Measurements from ENCODE around the gene ZCWPW1. TPM values are rescaled to one million over a fixed set of nuclear protein-coding genes. Genes with fewer than 3 reads are reported as not detected.

Gene ZCWPW1
- polyA plus RNA-seq, 1 of the 3 experiments (the other 2 are of a cell fraction): 4.1 TPM

DNA sequence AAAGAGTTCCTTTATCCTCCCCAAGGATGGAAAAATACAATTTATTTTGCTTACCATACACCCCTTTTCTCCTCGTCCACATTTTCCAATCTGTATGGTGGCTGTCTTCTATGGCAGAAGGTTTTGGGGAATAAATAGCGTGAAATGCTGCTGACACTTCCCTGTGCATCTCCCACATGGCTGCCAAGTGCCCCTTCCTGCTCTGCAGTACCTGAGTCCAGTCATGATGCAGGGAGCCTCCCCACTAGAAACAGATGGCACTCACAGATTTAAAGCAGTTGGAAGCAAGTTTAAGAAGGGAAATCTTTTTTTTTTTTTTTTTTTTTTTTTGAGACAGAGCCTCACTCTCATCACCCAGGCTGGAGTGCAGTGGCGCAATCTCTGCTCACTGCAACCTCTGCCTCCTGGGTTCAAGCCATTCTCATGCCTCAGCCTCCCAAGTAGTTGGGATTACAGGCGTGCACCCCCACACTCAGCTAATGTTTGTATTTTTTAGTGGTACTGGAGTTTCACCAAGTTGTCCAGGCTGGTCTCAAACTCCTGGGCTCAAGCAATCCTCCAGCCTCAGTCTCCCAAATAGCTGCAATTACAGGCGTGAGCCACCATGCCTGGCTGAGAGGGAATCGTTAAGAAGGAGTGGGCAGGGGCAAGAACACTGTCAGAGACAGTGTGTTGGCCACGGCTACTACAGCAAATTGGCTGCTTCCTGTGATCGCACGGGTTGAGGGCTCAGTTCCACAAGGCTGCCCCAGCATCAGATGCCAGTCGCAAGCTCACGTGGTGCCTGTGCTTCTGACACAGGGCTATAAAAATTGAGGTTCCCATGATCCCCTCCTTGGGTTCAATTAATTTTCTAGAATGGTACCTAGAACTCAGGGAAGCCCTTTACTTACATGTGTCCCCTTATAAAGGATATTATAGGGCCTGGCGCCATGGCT lies 60.6 kb downstream of the ZCWPW1 start:
- Histone ChIP-seq H3K27me3 (ENCODE audit: insufficient read depth) (no peaks in the 10 kb centered on the region), H3F3A (replicated peaks; ENCODE audit: insufficient read depth) (peaks cover 16% of the 10 kb centered on the region), H4K20me1 (ENCODE audit: insufficient read depth) (no peaks in the 10 kb centered on the region), H3K9ac (no peak overlapping the region), H3K9me2 (no peaks in the 10 kb centered on the region), H3K4me1 (ENCODE audit: control insufficient read depth in 1 of 2, insufficient read depth in 2 of 2, low read depth in 1 of 2, low read length in 1 of 2) (peaks cover 5 to 7% of the 10 kb centered on the region in 2 experiments; a peak in 1 of 4 replicates), H2AFZ (ENCODE audit: low read depth) (no peak overlapping the region), H3K79me2 (ENCODE audit: insufficient read depth) (no peaks in the 10 kb centered on the region), H3K4me2 (no peak overlapping the region), H3K36me3 (replicated peaks in 1 of 2; ENCODE audit: control insufficient read depth in 1 of 2, insufficient read depth in 2 of 2, low read length in 1 of 2) (peaks cover 6 to 18% of the 10 kb centered on the region in 2 experiments), H3K4me3 (ENCODE audit: low read depth in 2 of 2, low read length in 1 of 2) (no peak overlapping the region), H3K9me3 (no peaks in the 10 kb centered on the region), H3K27ac (ENCODE audit: low read depth in 2 of 2, low read length in 1 of 2) (no peak overlapping the region)
- no peak for TF ChIP-seq MEF2A (IDR thresholded peaks at IDR 0.05; ENCODE audit: borderline replicate concordance, low read depth)
- TF ChIP-seq, protein P1, sequence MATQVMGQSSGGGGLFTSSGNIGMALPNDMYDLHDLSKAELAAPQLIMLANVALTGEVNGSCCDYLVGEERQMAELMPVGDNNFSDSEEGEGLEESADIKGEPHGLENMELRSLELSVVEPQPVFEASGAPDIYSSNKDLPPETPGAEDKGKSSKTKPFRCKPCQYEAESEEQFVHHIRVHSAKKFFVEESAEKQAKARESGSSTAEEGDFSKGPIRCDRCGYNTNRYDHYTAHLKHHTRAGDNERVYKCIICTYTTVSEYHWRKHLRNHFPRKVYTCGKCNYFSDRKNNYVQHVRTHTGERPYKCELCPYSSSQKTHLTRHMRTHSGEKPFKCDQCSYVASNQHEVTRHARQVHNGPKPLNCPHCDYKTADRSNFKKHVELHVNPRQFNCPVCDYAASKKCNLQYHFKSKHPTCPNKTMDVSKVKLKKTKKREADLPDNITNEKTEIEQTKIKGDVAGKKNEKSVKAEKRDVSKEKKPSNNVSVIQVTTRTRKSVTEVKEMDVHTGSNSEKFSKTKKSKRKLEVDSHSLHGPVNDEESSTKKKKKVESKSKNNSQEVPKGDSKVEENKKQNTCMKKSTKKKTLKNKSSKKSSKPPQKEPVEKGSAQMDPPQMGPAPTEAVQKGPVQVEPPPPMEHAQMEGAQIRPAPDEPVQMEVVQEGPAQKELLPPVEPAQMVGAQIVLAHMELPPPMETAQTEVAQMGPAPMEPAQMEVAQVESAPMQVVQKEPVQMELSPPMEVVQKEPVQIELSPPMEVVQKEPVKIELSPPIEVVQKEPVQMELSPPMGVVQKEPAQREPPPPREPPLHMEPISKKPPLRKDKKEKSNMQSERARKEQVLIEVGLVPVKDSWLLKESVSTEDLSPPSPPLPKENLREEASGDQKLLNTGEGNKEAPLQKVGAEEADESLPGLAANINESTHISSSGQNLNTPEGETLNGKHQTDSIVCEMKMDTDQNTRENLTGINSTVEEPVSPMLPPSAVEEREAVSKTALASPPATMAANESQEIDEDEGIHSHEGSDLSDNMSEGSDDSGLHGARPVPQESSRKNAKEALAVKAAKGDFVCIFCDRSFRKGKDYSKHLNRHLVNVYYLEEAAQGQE (IDR thresholded peaks at IDR 0.05; ENCODE audit: low read depth, low read length): no peak
- ChIA-PET CTCF (interaction anchor here (0.8 to 1.2 kb wide), 2 partner anchors 23 to 34 kb away, joined by 3 read pairs; no protein-coding TSS in a partner anchor), POLR2A (no interaction called here)
- DNase-seq: no peak
- 93% methylated on average over 11 of the region's 12 CpGs for WGBS (ENCODE audit: low lambda C conversion rate)

DNA sequence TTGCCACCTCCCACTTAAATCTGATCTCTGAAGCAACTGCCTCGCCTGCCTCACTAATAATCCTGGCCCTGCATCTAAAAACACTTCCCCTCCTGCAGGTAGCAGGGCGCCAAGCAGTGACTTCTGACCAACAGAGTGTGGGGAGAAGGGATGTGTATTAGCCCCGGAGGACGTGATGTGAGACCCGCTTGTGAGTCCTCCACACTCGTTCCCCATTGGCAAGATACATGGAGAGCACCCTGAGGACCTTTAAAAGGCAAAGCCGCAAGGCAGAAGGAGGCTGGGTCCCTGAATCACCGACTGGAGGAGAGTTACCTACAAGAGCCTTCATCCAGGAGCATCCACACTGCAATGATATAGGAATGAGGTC lies 61.3 kb downstream of the ZCWPW1 start:
- H3K9me2 ChIP-seq: no peaks in the 10 kb centered on the region
- ChIA-PET CTCF (no interaction called here), POLR2A (interaction anchor here (0.5 kb wide), 1 partner anchor 13 kb away, joined by 3 read pairs; no protein-coding TSS in a partner anchor)
- no peaks in the 10 kb centered on the region for H3K9me3 ChIP-seq
- H3K36me3 ChIP-seq (replicated peaks in 1 of 2; ENCODE audit: control insufficient read depth in 1 of 2, insufficient read depth in 2 of 2, low read length in 1 of 2): peaks cover 6 to 25% of the 10 kb centered on the region in 2 experiments
- H3K4me1 ChIP-seq (ENCODE audit: control insufficient read depth in 1 of 2, insufficient read depth in 2 of 2, low read depth in 1 of 2, low read length in 1 of 2): peaks cover under 1 to 7% of the 10 kb centered on the region in 2 experiments; a peak in 1 of 4 replicates
- H3K9ac ChIP-seq: no peak overlapping the region
- no peak overlapping the region for H3K4me2 ChIP-seq
- H3K27ac ChIP-seq (ENCODE audit: low read depth in 2 of 2, low read length in 1 of 2): no peak overlapping the region
- no peak overlapping the region for H3K4me3 ChIP-seq (ENCODE audit: low read depth in 2 of 2, low read length in 1 of 2)
- 90% methylated on average over 8 of the region's 8 CpGs for WGBS (ENCODE audit: low lambda C conversion rate)
- H3F3A ChIP-seq (replicated peaks; ENCODE audit: insufficient read depth): peaks cover 18% of the 10 kb centered on the region
- DNase-seq: no peak
- H3K27me3 ChIP-seq (ENCODE audit: insufficient read depth): no peaks in the 10 kb centered on the region
- H3K79me2 ChIP-seq (ENCODE audit: insufficient read depth): no peaks in the 10 kb centered on the region
- TF ChIP-seq CTCF (IDR thresholded peaks at IDR 0.05) (no peak), POLR2AphosphoS5 (IDR thresholded peaks at IDR 0.05; ENCODE audit: low read depth, low read length) (peak; percentile 44; the same call in 1 of the 2 replicates)
- no peaks in the 10 kb centered on the region for H4K20me1 ChIP-seq (ENCODE audit: insufficient read depth)
- no peak overlapping the region for H2AFZ ChIP-seq (ENCODE audit: low read depth)

Measured in SK-N-SH (cell line).